ENCODE data around the gene ZNRD2.

The ZNRD2 gene

GRCh38 chr11:65611028-65611757 lies 40.9 kb downstream of the ZNRD2 start:
- TF ChIP-seq CSDC2 (CRISPR knock-in tag; IDR thresholded peaks at IDR 0.05) (no peak), ISL1 (CRISPR knock-in tag; IDR thresholded peaks at IDR 0.05) (no peak), CREB5 (CRISPR knock-in tag; IDR thresholded peaks at IDR 0.05; ENCODE audit: low read depth) (no peak), ESRRG (CRISPR knock-in tag; IDR thresholded peaks at IDR 0.05) (no peak), ARNTL (CRISPR knock-in tag; IDR thresholded peaks at IDR 0.05; ENCODE audit: borderline replicate concordance, low read depth) (no peak), OSR1 (CRISPR knock-in tag; IDR thresholded peaks at IDR 0.05) (no peak), ZNF565 (CRISPR knock-in tag; conservative IDR thresholded peaks at IDR 0.05; ENCODE audit: low read depth) (no peak), POU6F1 (CRISPR knock-in tag; IDR thresholded peaks at IDR 0.05; ENCODE audit: borderline replicate concordance, low read depth) (no peak), ZNF8 (CRISPR knock-in tag; IDR thresholded peaks at IDR 0.05) (no peak), ZFP3 (CRISPR knock-in tag; IDR thresholded peaks at IDR 0.05) (no peak), TOX (CRISPR knock-in tag; IDR thresholded peaks at IDR 0.05; ENCODE audit: borderline replicate concordance) (no peak), TSHZ2 (CRISPR knock-in tag; IDR thresholded peaks at IDR 0.05) (no peak), ZFP30 (CRISPR knock-in tag; IDR thresholded peaks at IDR 0.05) (no peak), SNAI2 (CRISPR knock-in tag; IDR thresholded peaks at IDR 0.05) (no peak)
- no peak for ATAC-seq

DNA sequence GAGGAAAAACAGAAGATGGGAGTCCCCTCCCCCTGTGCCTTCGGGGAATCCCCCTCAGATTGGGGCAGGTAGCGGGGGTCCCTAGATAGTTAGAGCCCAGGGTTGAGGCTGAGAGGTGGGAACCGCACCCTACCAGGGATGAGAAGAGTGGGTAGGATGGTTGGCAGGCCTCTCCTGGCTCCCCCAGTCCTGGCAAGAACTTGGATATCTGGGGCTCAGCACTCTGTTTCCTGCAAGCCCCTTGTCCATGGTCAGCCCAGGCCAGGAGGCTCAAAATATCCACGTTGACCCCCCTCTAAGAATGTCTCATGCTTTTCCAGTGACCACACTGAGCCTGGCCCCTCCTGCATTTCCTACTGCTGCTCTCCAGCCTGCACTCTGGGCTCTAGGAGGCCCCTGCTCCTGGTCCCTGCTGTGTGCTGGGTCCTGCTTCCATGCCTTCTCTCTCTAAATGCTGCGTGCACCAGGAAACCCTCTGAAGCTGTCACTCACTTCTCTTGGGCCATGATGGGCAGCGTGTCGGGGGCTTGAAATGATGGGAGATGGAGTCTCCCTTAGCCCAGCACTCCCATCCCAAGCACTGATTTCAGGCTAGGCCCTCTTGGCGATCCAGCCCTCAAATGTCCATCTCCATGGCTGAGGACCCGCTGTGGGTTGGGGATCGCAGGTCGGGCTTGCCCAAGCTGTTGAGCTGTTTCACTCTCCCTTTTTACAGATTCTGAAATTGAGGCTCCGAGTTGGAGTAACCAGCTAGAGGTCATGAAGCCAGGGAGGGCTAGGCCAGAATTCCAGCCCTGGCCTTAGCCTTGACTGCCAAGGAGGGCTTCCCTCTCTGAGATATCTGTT lies 41.7 kb downstream of the ZNRD2 start:
- no peak for TF ChIP-seq ESRRG (CRISPR knock-in tag; IDR thresholded peaks at IDR 0.05)
- no peak for TF ChIP-seq CSDC2 (CRISPR knock-in tag; IDR thresholded peaks at IDR 0.05)
- no peak for TF ChIP-seq GLIS3 (CRISPR knock-in tag; IDR thresholded peaks at IDR 0.05)
- no peak for ATAC-seq

GRCh38 chr11:65612691-65613090 lies 42.4 kb downstream of the ZNRD2 start:
- ATAC-seq: no peak
- TF ChIP-seq SNAI2 (CRISPR knock-in tag; IDR thresholded peaks at IDR 0.05) (no peak), CREB5 (CRISPR knock-in tag; IDR thresholded peaks at IDR 0.05; ENCODE audit: low read depth) (no peak), CSRNP3 (CRISPR knock-in tag; IDR thresholded peaks at IDR 0.05) (no peak), BACH2 (CRISPR knock-in tag; IDR thresholded peaks at IDR 0.05; ENCODE audit: borderline replicate concordance) (no peak), TCF4 (CRISPR knock-in tag; IDR thresholded peaks at IDR 0.05; ENCODE audit: borderline replicate concordance) (no peak), TSHZ2 (CRISPR knock-in tag; IDR thresholded peaks at IDR 0.05) (no peak), ZNF565 (CRISPR knock-in tag; conservative IDR thresholded peaks at IDR 0.05; ENCODE audit: low read depth) (no peak), ISL1 (CRISPR knock-in tag; IDR thresholded peaks at IDR 0.05) (no peak), RARB (CRISPR knock-in tag; IDR thresholded peaks at IDR 0.05) (no peak), ESRRG (CRISPR knock-in tag; IDR thresholded peaks at IDR 0.05) (no peak), ZFP3 (CRISPR knock-in tag; IDR thresholded peaks at IDR 0.05) (no peak), OSR1 (CRISPR knock-in tag; IDR thresholded peaks at IDR 0.05) (no peak), POU6F1 (CRISPR knock-in tag; IDR thresholded peaks at IDR 0.05; ENCODE audit: borderline replicate concordance, low read depth) (no peak), ZC3H10 (CRISPR knock-in tag; IDR thresholded peaks at IDR 0.05) (no peak), GLIS3 (CRISPR knock-in tag; IDR thresholded peaks at IDR 0.05) (no peak)
